ENCODE data around the gene DDX56. TPM values are rescaled to one million over a fixed set of nuclear protein-coding genes. Genes with fewer than 3 reads are reported as not detected.

The DDX56 gene
- total and polyA plus RNA-seq, 2 of the 13 experiments (the other 11 are each of a cell fraction or from before 2014, with no cell fraction given) = 82.6 to 120 TPM

GRCh38 chr7:44573464-44574286 lies at the start of gene DDX56 (continued):
- no peak for TF ChIP-seq ZKSCAN5 (CRISPR knock-in tag; IDR thresholded peaks at IDR 0.05)
- peak; percentile 95 for TF ChIP-seq ZNF644 (CRISPR knock-in tag; IDR thresholded peaks at IDR 0.05; ENCODE audit: low read depth)
- TF ChIP-seq CHD4 (IDR thresholded peaks at IDR 0.05; ENCODE audit: borderline replicate concordance, low read length) = no peak
- TF ChIP-seq, protein P1, sequence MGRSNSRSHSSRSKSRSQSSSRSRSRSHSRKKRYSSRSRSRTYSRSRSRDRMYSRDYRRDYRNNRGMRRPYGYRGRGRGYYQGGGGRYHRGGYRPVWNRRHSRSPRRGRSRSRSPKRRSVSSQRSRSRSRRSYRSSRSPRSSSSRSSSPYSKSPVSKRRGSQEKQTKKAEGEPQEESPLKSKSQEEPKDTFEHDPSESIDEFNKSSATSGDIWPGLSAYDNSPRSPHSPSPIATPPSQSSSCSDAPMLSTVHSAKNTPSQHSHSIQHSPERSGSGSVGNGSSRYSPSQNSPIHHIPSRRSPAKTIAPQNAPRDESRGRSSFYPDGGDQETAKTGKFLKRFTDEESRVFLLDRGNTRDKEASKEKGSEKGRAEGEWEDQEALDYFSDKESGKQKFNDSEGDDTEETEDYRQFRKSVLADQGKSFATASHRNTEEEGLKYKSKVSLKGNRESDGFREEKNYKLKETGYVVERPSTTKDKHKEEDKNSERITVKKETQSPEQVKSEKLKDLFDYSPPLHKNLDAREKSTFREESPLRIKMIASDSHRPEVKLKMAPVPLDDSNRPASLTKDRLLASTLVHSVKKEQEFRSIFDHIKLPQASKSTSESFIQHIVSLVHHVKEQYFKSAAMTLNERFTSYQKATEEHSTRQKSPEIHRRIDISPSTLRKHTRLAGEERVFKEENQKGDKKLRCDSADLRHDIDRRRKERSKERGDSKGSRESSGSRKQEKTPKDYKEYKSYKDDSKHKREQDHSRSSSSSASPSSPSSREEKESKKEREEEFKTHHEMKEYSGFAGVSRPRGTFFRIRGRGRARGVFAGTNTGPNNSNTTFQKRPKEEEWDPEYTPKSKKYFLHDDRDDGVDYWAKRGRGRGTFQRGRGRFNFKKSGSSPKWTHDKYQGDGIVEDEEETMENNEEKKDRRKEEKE (IDR thresholded peaks at IDR 0.05) = no peak
- no peak for TF ChIP-seq CENPX (CRISPR knock-in tag; IDR thresholded peaks at IDR 0.05)
- TF ChIP-seq EED (CRISPR knock-in tag; IDR thresholded peaks at IDR 0.05) = peak; percentile 90; the same call in 1 of the 2 replicates
- TF ChIP-seq RFXANK (CRISPR knock-in tag; IDR thresholded peaks at IDR 0.05) = 0 out of 2 replicates have a peak, but pooled peaks have one; percentile 19
- TF ChIP-seq RFXAP (CRISPR knock-in tag; IDR thresholded peaks at IDR 0.05; ENCODE audit: borderline replicate concordance) = peak; percentile 96
- peak; percentile 97 for TF ChIP-seq IRF9 (CRISPR knock-in tag; IDR thresholded peaks at IDR 0.05; ENCODE audit: borderline replicate concordance)
- TF ChIP-seq MNT (IDR thresholded peaks at IDR 0.05) = peak; percentile 45
- no peak for TF ChIP-seq PREB (CRISPR knock-in tag; IDR thresholded peaks at IDR 0.05)
- peak; percentile 90; the same call in 1 of the 2 replicates for TF ChIP-seq ZNF816 (CRISPR knock-in tag; IDR thresholded peaks at IDR 0.05; ENCODE audit: borderline replicate concordance)
- TF ChIP-seq STAT5B (CRISPR knock-in tag; IDR thresholded peaks at IDR 0.05) = no peak
- TF ChIP-seq, protein P2, sequence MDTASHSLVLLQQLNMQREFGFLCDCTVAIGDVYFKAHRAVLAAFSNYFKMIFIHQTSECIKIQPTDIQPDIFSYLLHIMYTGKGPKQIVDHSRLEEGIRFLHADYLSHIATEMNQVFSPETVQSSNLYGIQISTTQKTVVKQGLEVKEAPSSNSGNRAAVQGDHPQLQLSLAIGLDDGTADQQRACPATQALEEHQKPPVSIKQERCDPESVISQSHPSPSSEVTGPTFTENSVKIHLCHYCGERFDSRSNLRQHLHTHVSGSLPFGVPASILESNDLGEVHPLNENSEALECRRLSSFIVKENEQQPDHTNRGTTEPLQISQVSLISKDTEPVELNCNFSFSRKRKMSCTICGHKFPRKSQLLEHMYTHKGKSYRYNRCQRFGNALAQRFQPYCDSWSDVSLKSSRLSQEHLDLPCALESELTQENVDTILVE (CRISPR knock-in tag; IDR thresholded peaks at IDR 0.05) = peak; percentile 56; the same call in 1 of the 2 replicates
- TF ChIP-seq KLF6 (CRISPR knock-in tag; IDR thresholded peaks at IDR 0.05) = peak; percentile 89
- no peak for TF ChIP-seq SUZ12 (IDR thresholded peaks at IDR 0.05; ENCODE audit: low read depth, low read length)
- TF ChIP-seq ELF3 (CRISPR knock-in tag; IDR thresholded peaks at IDR 0.05) = peak; percentile 79
- TF ChIP-seq RARA (CRISPR knock-in tag; IDR thresholded peaks at IDR 0.05) = peak; percentile 53
- TF ChIP-seq XRCC5 (optimal IDR thresholded peaks at IDR 0.05; ENCODE audit: low read length) = peak; percentile 46
- TF ChIP-seq PITX1 (CRISPR knock-in tag; IDR thresholded peaks at IDR 0.05) = peak; percentile 66; the same call in 1 of the 2 replicates
- TF ChIP-seq ATF5 (CRISPR knock-in tag; IDR thresholded peaks at IDR 0.05; ENCODE audit: low read depth) = peak; percentile 96

All from HepG2 (cell line).